GM12878 (cell line): ENCODE data around the gene EED. TPM values are rescaled to one million over a fixed set of nuclear protein-coding genes. Genes with fewer than 3 reads are reported as not detected.

Source experiments
- ATAC-seq: fragments of 200-7000 bp; cut with Tn5 transposase; 3 replicates; pipeline ENCODE4 v1.9.1; 2020; ENCODE audit warnings: mild to moderate bottlenecking, moderate library complexity
- BruUV-seq: library from RNA; stranded (reverse); fragments of 400-500 nt; replicated peaks from 2 replicates; lab custom pipeline; 2021; lab: Mats Ljungman, UMichigan
- CTCF ChIA-PET: fragments of 300-600 bp; sonication (Branson Sonifier 250); formaldehyde crosslinking; extraction: SDS; loops from one replicate; lab custom pipeline; 2021; ENCODE audit warnings: inconsistent platforms; lab: Yijun Ruan, JAX
- POLR2A ChIA-PET: fragments of 350-600 bp; formaldehyde crosslinking; extraction: SDS; loops from one replicate; lab custom pipeline; 2021; ENCODE audit warnings: inconsistent platforms; lab: Charles Lee
- RAD21 ChIA-PET: fragments of 300-600 bp; sonication (Branson Sonifier 250); formaldehyde crosslinking; loops from one replicate; lab custom pipeline; 2023; ENCODE audit warnings: antibody characterized with exemption; ENCODE audit not compliant: unreplicated experiment; lab: Charles Lee
- SMC1A ChIA-PET: fragments of 300-600 bp; sonication (Branson Sonifier 250); formaldehyde crosslinking; loops from one replicate; lab custom pipeline; 2023; ENCODE audit not compliant: unreplicated experiment, uncharacterized antibody; lab: Charles Lee
- DNase-seq: peaks from one replicate; pipeline ENCODE4 v3.0.0-alpha.2; 2011; ENCODE audit warnings: low read depth, low spot score
- FAIRE-seq: peaks from 3 replicates; lab custom pipeline; 2011; peaks lifted over from hg19 to GRCh38; lab: Jason Lieb, UNC
- H2AFZ ChIP-seq: 2 replicates; pipeline ENCODE4 v1.6.0; 2011; ENCODE audit warnings: low read depth, low read length, control low read depth; ENCODE audit not compliant: control insufficient read depth
- H3K27ac ChIP-seq: 2 replicates; pipeline ENCODE4 v1.5.1; 2011; ENCODE audit warnings: control low read depth; ENCODE audit not compliant: control insufficient read depth, insufficient read depth
- H3K27me3 ChIP-seq, 2 experiments: replicated peaks in 1 of 2; 2 replicates each; pipeline versions ENCODE4 v1.6.0 to v1.6.1; 2011; ENCODE audit warnings: low read length in 1 of 2; ENCODE audit not compliant: control insufficient read depth in 2 of 2, insufficient read depth in 2 of 2
- H3K36me3 ChIP-seq, 2 experiments: 2 replicates each; pipeline ENCODE4 v1.5.1; 2011; ENCODE audit warnings: low read length in 1 of 2; ENCODE audit not compliant: control insufficient read depth in 2 of 2, insufficient read depth in 2 of 2
- H3K4me1 ChIP-seq: 2 replicates; pipeline ENCODE4 v1.6.1; 2011; ENCODE audit warnings: mild to moderate bottlenecking, low read length, moderate library complexity, mixed read lengths; ENCODE audit not compliant: control insufficient read depth, insufficient read depth
- H3K4me2 ChIP-seq: 2 replicates; pipeline ENCODE4 v1.6.0; 2011; ENCODE audit warnings: control low read depth; ENCODE audit not compliant: control insufficient read depth, insufficient read depth
- H3K4me3 ChIP-seq: fragments of 200-600 bp; sonication (generic); 2 replicates; pipeline ENCODE4 v1.5.1; 2016
- H3K79me2 ChIP-seq: 2 replicates; pipeline ENCODE4 v1.6.0; 2011; ENCODE audit warnings: low read length; ENCODE audit not compliant: control insufficient read depth, insufficient read depth
- H3K9ac ChIP-seq: 2 replicates; pipeline ENCODE4 v1.8.0; 2011; ENCODE audit warnings: low read length, control low read depth, mixed read lengths; ENCODE audit not compliant: control insufficient read depth, insufficient read depth
- H3K9me3 ChIP-seq: replicated peaks from 3 replicates; pipeline ENCODE4 v1.5.1; 2011; ENCODE audit warnings: mild to moderate bottlenecking, low read length; ENCODE audit not compliant: control insufficient read depth, insufficient read depth
- H4K20me1 ChIP-seq: 2 replicates; pipeline ENCODE4 v1.6.0; 2011; ENCODE audit not compliant: control insufficient read depth, insufficient read depth
- E2F8 ChIP-seq: fragments of 450-650 bp; IDR thresholded peaks from 2 replicates; pipeline ENCODE4 v1.6.1; 2018; ENCODE audit warnings: mild to moderate bottlenecking, low read depth, moderate library complexity; ENCODE audit not compliant: partially characterized antibody
- HDAC2 ChIP-seq: fragments of 200-600 bp; sonication (generic); IDR thresholded peaks from 2 replicates; pipeline ENCODE4 v1.6.1; 2017
- HDGF ChIP-seq: fragments of 450-650 bp; IDR thresholded peaks from 2 replicates; pipeline ENCODE4 v1.6.1; 2016; ENCODE audit warnings: antibody characterized with exemption
- NFIC ChIP-seq: IDR thresholded peaks from 2 replicates; pipeline ENCODE4 v1.6.1; 2012; ENCODE audit warnings: low read depth, mild to moderate bottlenecking, inconsistent platforms, low read length, moderate library complexity
- NKRF ChIP-seq: fragments of 450-650 bp; conservative IDR thresholded peaks from 2 replicates; pipeline ENCODE4 v1.6.1; 2017; ENCODE audit warnings: mild to moderate bottlenecking, moderate library complexity
- PKNOX1 ChIP-seq: fragments of 450-650 bp; IDR thresholded peaks from 2 replicates; pipeline ENCODE4 v1.6.1; 2016; ENCODE audit warnings: mild to moderate bottlenecking
- RCOR1 ChIP-seq: conservative IDR thresholded peaks from 2 replicates; pipeline ENCODE4 v1.6.1; 2012; ENCODE audit warnings: low read depth, low read length, improper control_type of control experiment
- SKIL ChIP-seq: fragments of 450-650 bp; IDR thresholded peaks from 2 replicates; pipeline ENCODE4 v1.6.1; 2017; ENCODE audit warnings: mild to moderate bottlenecking, low read depth, inconsistent platforms; ENCODE audit not compliant: poor library complexity, severe bottlenecking
- SUPT20H ChIP-seq: IDR thresholded peaks from 2 replicates; pipeline ENCODE4 v1.6.1; 2011; ENCODE audit warnings: low read depth, mild to moderate bottlenecking, low read length, moderate library complexity, borderline replicate concordance; ENCODE audit not compliant: control insufficient read depth
- ZBTB40 ChIP-seq: fragments of 450-650 bp; IDR thresholded peaks from 2 replicates; pipeline ENCODE4 v1.6.1; 2016; ENCODE audit warnings: mild to moderate bottlenecking, moderate library complexity, borderline replicate concordance
- ZNF622 ChIP-seq: fragments of 450-650 bp; IDR thresholded peaks from 2 replicates; pipeline ENCODE4 v1.6.1; 2017; ENCODE audit warnings: mild to moderate bottlenecking, inconsistent platforms
- WGBS: methylation state at CpG from one replicate; pipeline ENCODE4 v1.1.6; 2016; ENCODE audit warnings: low lambda C conversion rate; ENCODE audit not compliant: insufficient replicate concordance, insufficient coverage; ENCODE audit errors: missing lambda C conversion rate; 5-methylcytosine and 5-hydroxymethylcytosine counted together
- in situ Hi-C: fragments of 300-500 bp; cut with MboI; formaldehyde crosslinking; loops from 9 replicates; pipeline ENCODE4 v1.14.3; 2018; ENCODE audit warnings: mixed read lengths
- intact Hi-C: fragments of 100-400 bp; cut with micrococcal nuclease; formaldehyde crosslinking; loops from one replicate; pipeline ENCODE4 v1.14.2; 2022; ENCODE audit not compliant: unreplicated experiment
- polyA plus RNA-seq, 11 experiments: library from polyadenylated mRNA; depleted of rRNA in 4 of 11; unstranded in 6 of 11; stranded (reverse) in 5 of 11; fragments of >200 nt; fragmentation: Nextera tagmentation in 4 of 11; fragmentation: Illumina TruSeq in 1 of 11; extraction: Ambion mirVana in 4 of 11; extraction: Trizol in 1 of 11; gene quantifications; 1 replicate in 1 of 11; 2 replicates in 10 of 11; pipeline versions ENCODE4 v1.2.1 to v1.2.3, GENCODE V29; 2011 to 2016; ENCODE audit warnings: inconsistent platforms in 2 of 11, missing spikeins in 2 of 11, low read depth in 1 of 11
- total RNA-seq, 4 experiments: library from RNA; depleted of rRNA in 3 of 4; stranded (reverse); fragments of >200 nt in 3 of 4; fragmentation: Illumina TruSeq in 1 of 4; extraction: Trizol in 1 of 4; gene quantifications; 2 replicates each; pipeline versions ENCODE4 v1.2.1 to v1.2.3, GENCODE V29; 2013 to 2021

The EED gene
- total and polyA plus RNA-seq, 10 of the 15 experiments (the other 5 are each of a cell fraction or from before 2014, with no cell fraction given): 41.5 to 140 (median 72.2) TPM

- Histone ChIP-seq H3K9me3 (no peaks in the 10 kb centered on the region), H3K79me2 (no peaks in the 10 kb centered on the region), H2AFZ (no peak overlapping the region), H3K9ac (no peak overlapping the region), H3K36me3 (no peaks in the 10 kb centered on the region), H3K4me2 (no peak overlapping the region), H3K4me3 (no peak overlapping the region), H3K4me1 (peaks cover 15% of the 10 kb centered on the region), H3K27ac (no peak overlapping the region), H3K27me3 (no peaks in the 10 kb centered on the region), H4K20me1 (no peaks in the 10 kb centered on the region)
- ChIA-PET SMC1A (interaction anchor here (1.3 to 1.8 kb wide), 2 partner anchors 17 to 88 kb away, joined by 3 to 4 read pairs; no protein-coding TSS in a partner anchor), POLR2A (interaction anchor here (0.7 to 1.1 kb wide), 3 partner anchors 40 to 247 kb away, joined by 3 to 8 read pairs (median 6); no protein-coding TSS in a partner anchor), RAD21 (interaction anchor here (0.7 kb wide), 1 partner anchor 137 kb away, joined by 4 read pairs; the partner anchor contains the start of gene PICALM), CTCF (interaction anchor here (0.7 kb wide), 1 partner anchor 164 kb away, joined by 3 read pairs; no protein-coding TSS in a partner anchor)
- ATAC-seq (no peak), DNase-seq (no peak), FAIRE-seq (no peak)
- WGBS: 94% methylated on average over 2 of the region's 2 CpGs
- intact Hi-C loops: no loop called here
- in situ Hi-C loops: no loop called here
- no TSS peak for BruUV-seq
- TF ChIP-seq NKRF (no peak), PKNOX1 (no peak), NFIC (no peak), ZNF622 (no peak), SKIL (no peak), ZBTB40 (no peak), HDAC2 (no peak), E2F8 (no peak), RCOR1 (no peak), SUPT20H (no peak), HDGF (no peak)
These were observed 38.2 kb upstream of the EED start for GRCh38 chr11:86206337-86206695.
